Body of pancreas (tissue), 4 donors: ENCODE results near the gene PSMD10. TPM values are rescaled to one million over a fixed set of nuclear protein-coding genes. Genes with fewer than 3 reads are reported as not detected.

Experiments used
- ATAC-seq: fragments of 150-250 bp; one replicate; pipeline ENCODE4 v1.9.1; 2016
- DNase-seq, 4 donors: peaks; one replicate each; pipeline ENCODE4 v3.0.0-alpha.2; 2019
- H3K27ac ChIP-seq, 4 donors: fragments of 200-600 bp; sonication (generic); 1 replicate in 3 of 4; 2 replicates in 1 of 4; pipeline versions ENCODE4 v1.5.1 to v1.6.1; 2016 to 2019; ENCODE audit warnings: mild to moderate bottlenecking in 1 of 4, mixed read lengths in 1 of 4, moderate library complexity in 1 of 4
- H3K27me3 ChIP-seq, 2 donors: fragments of 200-600 bp; sonication (generic); one replicate each; pipeline ENCODE4 v1.6.0; 2016; ENCODE audit warnings: mild to moderate bottlenecking in 1 of 2
- H3K36me3 ChIP-seq, 2 donors: fragments of 200-600 bp; sonication (generic); replicated peaks in 1 of 2; 2 replicates each; pipeline ENCODE4 v1.5.1; 2016; ENCODE audit warnings: low read depth in 2 of 2; ENCODE audit not compliant: insufficient read depth in 1 of 2
- H3K4me1 ChIP-seq: fragments of 200-600 bp; sonication (generic); one replicate; pipeline ENCODE4 v1.6.0; 2016
- H3K4me3 ChIP-seq, 2 donors: fragments of 200-600 bp; sonication (generic); 1 replicate in 1 of 2; 2 replicates in 1 of 2; pipeline ENCODE4 v1.5.1; 2016 to 2019
- H3K9me3 ChIP-seq, 3 donors: fragments of 200-600 bp; sonication (generic); 1 replicate in 2 of 3; 2 replicates in 1 of 3; pipeline ENCODE4 v1.5.1; 2016
- POLR2A ChIP-seq, 3 donors: fragments of 450-650 bp; IDR thresholded peaks; one replicate each; pipeline ENCODE4 v1.6.1; 2016; ENCODE audit warnings: antibody characterized with exemption in 3 of 3, mild to moderate bottlenecking in 2 of 3
- WGBS, 2 donors: methylation state at CpG; one replicate each; pipeline ENCODE4 v1.1.5; 2017; 5-methylcytosine and 5-hydroxymethylcytosine counted together
- intact Hi-C: fragments of 100-400 bp; cut with DNase I; formaldehyde crosslinking; loops from one replicate; pipeline ENCODE4 v1.15.1; 2023
- total RNA-seq, 2 donors: library from RNA; depleted of rRNA; stranded (reverse); fragments of >200 nt; gene quantifications; one replicate each; pipeline ENCODE4 v1.1.0, GENCODE V29; 2016
- TF ChIP-seq, protein P1 (sequence below), 7 experiments: fragments of 450-650 bp in 4 of 7; fragments of 200-600 bp in 3 of 7; sonication (generic) in 3 of 7; IDR thresholded peaks; one replicate each; pipeline ENCODE4 v1.5.1; 2016 to 2019; ENCODE audit warnings: antibody characterized with exemption in 7 of 7

Gene PSMD10
- total RNA-seq, 2 donors from 2014 or later: 14.8 to 26.5 TPM

- no peak for ATAC-seq
- intact Hi-C loops: no loop called here
- Histone ChIP-seq H3K9me3 (no peaks in the 10 kb centered on the region), H3K27ac (no peak overlapping the region), H3K27me3 (no peaks in the 10 kb centered on the region), H3K36me3 (no peaks in the 10 kb centered on the region), H3K4me1 (no peaks in the 10 kb centered on the region), H3K4me3 (no peak overlapping the region)
- WGBS, 2 donors: 91% methylated on average over 2 of the region's 2 CpGs
- TF ChIP-seq, protein P1, sequence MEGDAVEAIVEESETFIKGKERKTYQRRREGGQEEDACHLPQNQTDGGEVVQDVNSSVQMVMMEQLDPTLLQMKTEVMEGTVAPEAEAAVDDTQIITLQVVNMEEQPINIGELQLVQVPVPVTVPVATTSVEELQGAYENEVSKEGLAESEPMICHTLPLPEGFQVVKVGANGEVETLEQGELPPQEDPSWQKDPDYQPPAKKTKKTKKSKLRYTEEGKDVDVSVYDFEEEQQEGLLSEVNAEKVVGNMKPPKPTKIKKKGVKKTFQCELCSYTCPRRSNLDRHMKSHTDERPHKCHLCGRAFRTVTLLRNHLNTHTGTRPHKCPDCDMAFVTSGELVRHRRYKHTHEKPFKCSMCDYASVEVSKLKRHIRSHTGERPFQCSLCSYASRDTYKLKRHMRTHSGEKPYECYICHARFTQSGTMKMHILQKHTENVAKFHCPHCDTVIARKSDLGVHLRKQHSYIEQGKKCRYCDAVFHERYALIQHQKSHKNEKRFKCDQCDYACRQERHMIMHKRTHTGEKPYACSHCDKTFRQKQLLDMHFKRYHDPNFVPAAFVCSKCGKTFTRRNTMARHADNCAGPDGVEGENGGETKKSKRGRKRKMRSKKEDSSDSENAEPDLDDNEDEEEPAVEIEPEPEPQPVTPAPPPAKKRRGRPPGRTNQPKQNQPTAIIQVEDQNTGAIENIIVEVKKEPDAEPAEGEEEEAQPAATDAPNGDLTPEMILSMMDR (IDR thresholded peaks at IDR 0.05): no peak
- TF ChIP-seq POLR2A (IDR thresholded peaks at IDR 0.05): no peak
- no peak for DNase-seq
Observed at GRCh38 chrX:108081110-108081509, 10.2 kb downstream of the PSMD10 start.

- H3K9me3 ChIP-seq: no peaks in the 10 kb centered on the region
- intact Hi-C loops: loop anchor here (5.0 kb wide), 1 partner anchor 55 kb away; no protein-coding TSS in a partner anchor
- H3K27me3 ChIP-seq: no peaks in the 10 kb centered on the region
- ATAC-seq (no peak), DNase-seq (no peak)
- no peak overlapping the region for H3K27ac ChIP-seq
- 73 to 85% methylated on average over 4 to 5 of the region's 5 CpGs for WGBS, 2 donors
- no peaks in the 10 kb centered on the region for H3K4me1 ChIP-seq
- TF ChIP-seq POLR2A (IDR thresholded peaks at IDR 0.05): no peak
- TF ChIP-seq, protein P1 (IDR thresholded peaks at IDR 0.05): no peak
- no peak overlapping the region for H3K4me3 ChIP-seq
- H3K36me3 ChIP-seq: no peaks in the 10 kb centered on the region
Observed at GRCh38 chrX:108072746-108073145, 18.6 kb downstream of the PSMD10 start.

DNA sequence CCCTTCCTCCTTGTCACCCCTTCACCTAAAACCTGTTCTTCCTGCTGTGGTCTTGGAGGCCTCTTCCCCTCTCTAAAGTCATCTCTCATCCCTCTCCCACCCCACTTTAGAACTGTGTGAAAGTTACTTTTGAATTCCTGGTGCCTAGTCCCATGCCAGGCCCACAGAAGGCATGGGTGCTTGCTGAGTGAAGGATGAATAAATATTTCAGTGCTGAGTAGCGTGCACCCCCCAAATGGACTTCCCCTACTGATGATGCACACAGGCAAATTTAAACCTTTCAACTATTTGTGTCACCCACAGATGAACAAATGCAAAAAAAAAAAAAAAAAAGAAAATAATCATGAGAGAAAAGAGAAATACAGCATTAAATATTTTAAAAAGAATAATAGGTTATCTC, 19.8 kb downstream of the PSMD10 start:
- Histone ChIP-seq H3K9me3 (no peaks in the 10 kb centered on the region), H3K36me3 (no peaks in the 10 kb centered on the region), H3K4me1 (no peaks in the 10 kb centered on the region), H3K27ac (no peak overlapping the region), H3K4me3 (no peak overlapping the region), H3K27me3 (no peaks in the 10 kb centered on the region)
- DNase-seq (no peak), ATAC-seq (no peak)
- intact Hi-C loops: loop anchor here (5.0 kb wide), 1 partner anchor 54 kb away; no protein-coding TSS in a partner anchor
- 88 to 94% methylated on average over 1 of the region's 1 CpG for WGBS, 2 donors
- TF ChIP-seq, protein P1 (IDR thresholded peaks at IDR 0.05): no peak
- TF ChIP-seq POLR2A (IDR thresholded peaks at IDR 0.05): no peak

DNA sequence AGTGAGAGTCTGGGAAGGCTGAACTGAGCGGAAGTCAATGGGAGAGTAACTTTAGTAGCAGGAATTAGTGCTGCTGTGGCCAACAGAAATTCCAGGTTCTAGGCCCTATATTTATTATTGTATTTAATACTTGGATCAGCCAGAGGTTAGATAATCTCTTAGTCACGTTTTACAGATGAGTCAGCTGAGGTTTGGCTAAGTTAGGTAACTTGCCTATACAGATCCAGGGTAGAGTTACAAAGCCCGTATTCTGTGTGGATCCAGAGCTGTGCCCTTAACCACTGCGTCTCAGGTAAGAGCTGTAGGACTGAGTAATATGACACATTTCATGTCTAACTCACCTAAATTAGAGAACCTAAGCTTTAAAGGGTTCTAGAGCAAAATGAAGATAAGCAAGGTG, 20.5 kb downstream of the PSMD10 start:
- WGBS, 2 donors: 54 to 70% methylated on average over 4 of the region's 4 CpGs
- no peak for ATAC-seq
- no peak for DNase-seq
- Histone ChIP-seq H3K4me1 (no peaks in the 10 kb centered on the region), H3K36me3 (no peaks in the 10 kb centered on the region), H3K4me3 (no peak overlapping the region), H3K9me3 (no peaks in the 10 kb centered on the region), H3K27me3 (no peaks in the 10 kb centered on the region), H3K27ac (no peak overlapping the region)
- intact Hi-C loops: loop anchor here (5.0 kb wide), 1 partner anchor 54 kb away; no protein-coding TSS in a partner anchor
- no peak for TF ChIP-seq POLR2A (IDR thresholded peaks at IDR 0.05)
- TF ChIP-seq, protein P1 (IDR thresholded peaks at IDR 0.05): no peak

GRCh38 chrX:108068121-108068520, 23.2 kb downstream of the PSMD10 start:
- H3K27ac ChIP-seq: no peak overlapping the region
- WGBS, 2 donors: 15 to 71% methylated on average over 1 of the region's 1 CpG
- no peaks in the 10 kb centered on the region for H3K27me3 ChIP-seq

More at GRCh38 chrX:108068121-108068520, 23.2 kb downstream of the PSMD10 start:
- DNase-seq (no peak), ATAC-seq (no peak)
- intact Hi-C loops: no loop called here
- H3K4me3 ChIP-seq: no peak overlapping the region
- no peaks in the 10 kb centered on the region for H3K4me1 ChIP-seq
- no peaks in the 10 kb centered on the region for H3K9me3 ChIP-seq
- H3K36me3 ChIP-seq: no peaks in the 10 kb centered on the region
- TF ChIP-seq POLR2A (IDR thresholded peaks at IDR 0.05): no peak
- TF ChIP-seq, protein P1 (IDR thresholded peaks at IDR 0.05): no peak
